Fibroblast of the aortic adventitia (primary cell): ENCODE measurements around the gene RECQL. TPM values are rescaled to one million over a fixed set of nuclear protein-coding genes. Genes with fewer than 3 reads are reported as not detected.

Experiments
- DNase-seq: peaks from one replicate; pipeline ENCODE4 v3.0.0-alpha.2; 2010; ENCODE audit warnings: low read depth
- H3K4me3 ChIP-seq: 2 replicates; pipeline ENCODE4 v1.5.1; 2011; ENCODE audit warnings: low read depth, mild to moderate bottlenecking, control low read depth, low read length, moderate library complexity
- CTCF ChIP-seq: IDR thresholded peaks from 2 replicates; pipeline ENCODE4 v1.5.1; 2011; ENCODE audit warnings: mild to moderate bottlenecking, low read length, control low read depth, inconsistent platforms; ENCODE audit not compliant: insufficient read depth
- total RNA-seq: library from RNA; depleted of rRNA; stranded (reverse); fragments of >200 nt; gene quantifications from 2 replicates; pipeline ENCODE4 v1.2.3, GENCODE V29; 2012; ENCODE audit warnings: low replicate concordance

RECQL gene
- total RNA-seq, 1 donor = 114 TPM

- peak within 1 kb of the TSS; percentile 67 for H3K4me3 ChIP-seq
- no peak for TF ChIP-seq CTCF
- DNase-seq = peak; percentile 6
These were observed 24.6 kb upstream of the RECQL start, which contains the start of gene SPX for GRCh38 chr12:21526053-21526452. Gene SPX (plus strand): TSS chr12:21526296. CDS start chr12:21526473, 177 bp downstream.

- no peak for DNase-seq
- H3K4me3 ChIP-seq = no peak overlapping the region
- no peak for TF ChIP-seq CTCF
These were observed 21.7 kb upstream of the RECQL start for GRCh38 chr12:21523148-21523547.

- H3K4me3 ChIP-seq = no peak overlapping the region
- DNase-seq = no peak
- TF ChIP-seq CTCF = no peak
These were observed 20.1 kb upstream of the RECQL start for GRCh38 chr12:21521541-21521940.

GRCh38 chr12:21518451-21518850 is 17.0 kb upstream of the RECQL start:
- TF ChIP-seq CTCF = no peak
- no peak for DNase-seq
- H3K4me3 ChIP-seq = no peak overlapping the region

- no peak for TF ChIP-seq CTCF
- H3K4me3 ChIP-seq = no peak overlapping the region
- DNase-seq = no peak
These were observed 14.8 kb upstream of the RECQL start for GRCh38 chr12:21516281-21516680.

GRCh38 chr12:21509768-21510167 is 8.3 kb upstream of the RECQL start:
- no peak overlapping the region for H3K4me3 ChIP-seq
- TF ChIP-seq CTCF = no peak
- DNase-seq = no peak

GRCh38 chr12:21507849-21508248 is 6.4 kb upstream of the RECQL start:
- DNase-seq = no peak

More at GRCh38 chr12:21507849-21508248, 6.4 kb upstream of the RECQL start:
- no peak overlapping the region for H3K4me3 ChIP-seq
- TF ChIP-seq CTCF = no peak
